GM12892 (cell line): ENCODE results near the gene CWC22.

Source experiments
- POLR2A ChIP-seq: IDR thresholded peaks from 2 replicates; pipeline ENCODE4 v1.6.1; 2011; ENCODE audit warnings: low read depth, low read length, control low read depth
- POLR2AphosphoS5 ChIP-seq: IDR thresholded peaks from 2 replicates; pipeline ENCODE4 v1.6.1; 2011; ENCODE audit warnings: low read depth, low read length, control low read depth
- TAF1 ChIP-seq: IDR thresholded peaks from 2 replicates; pipeline ENCODE4 v1.6.1; 2011; ENCODE audit warnings: low read depth, mild to moderate bottlenecking, control low read depth, low read length, borderline replicate concordance

DNA sequence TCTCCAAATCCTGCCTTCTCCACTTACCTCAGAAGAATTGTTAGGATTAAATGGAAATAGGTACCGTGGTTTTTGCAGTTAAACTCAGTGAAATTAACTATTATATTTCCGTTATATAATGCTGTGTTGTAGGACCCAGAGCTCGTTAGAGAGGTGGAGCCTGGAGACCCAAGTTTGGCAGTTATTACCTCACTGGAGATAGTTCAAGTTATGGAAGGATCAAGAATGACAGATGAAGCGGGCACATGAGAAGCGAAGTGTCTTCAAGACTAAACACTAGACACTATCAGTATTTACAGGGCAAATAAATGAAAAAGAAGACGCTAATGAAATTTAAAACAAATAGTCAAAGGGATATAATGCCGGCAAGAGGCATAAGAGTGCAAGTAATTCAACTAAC is 866 bp downstream of the CWC22 start:
- no peak for TF ChIP-seq POLR2AphosphoS5
- TF ChIP-seq POLR2A, result no peak
- no peak for TF ChIP-seq TAF1
